Endothelial cell (in vitro differentiated cells): ENCODE measurements around the gene SORT1. TPM values are rescaled to one million over a fixed set of nuclear protein-coding genes. Genes with fewer than 3 reads are reported as not detected.

Experiments used
- DNase-seq: peaks from one replicate; pipeline ENCODE4 v3.0.0; 2021; ENCODE audit warnings: low spot score
- H3K27ac Mint-ChIP-seq: one replicate; pipeline ENCODE4 v1.8.0; 2021; ENCODE audit warnings: mixed read lengths, inconsistent platforms; ENCODE audit not compliant: unreplicated experiment
- H3K27me3 Mint-ChIP-seq: one replicate; pipeline ENCODE4 v1.8.0; 2021; ENCODE audit warnings: mild to moderate bottlenecking, moderate library complexity, mixed read lengths, inconsistent platforms; ENCODE audit not compliant: unreplicated experiment
- H3K36me3 Mint-ChIP-seq: one replicate; pipeline ENCODE4 v1.8.0; 2021; ENCODE audit warnings: mild to moderate bottlenecking, low read depth, mixed read lengths, inconsistent platforms; ENCODE audit not compliant: unreplicated experiment
- H3K4me1 Mint-ChIP-seq: one replicate; pipeline ENCODE4 v1.8.0; 2021; ENCODE audit warnings: mild to moderate bottlenecking, mixed read lengths, inconsistent platforms; ENCODE audit not compliant: unreplicated experiment
- H3K4me3 Mint-ChIP-seq: one replicate; pipeline ENCODE4 v1.8.0; 2021; ENCODE audit warnings: mild to moderate bottlenecking, mixed read lengths, inconsistent platforms; ENCODE audit not compliant: unreplicated experiment
- H3K9me3 Mint-ChIP-seq: one replicate; pipeline ENCODE4 v1.8.0; 2021; ENCODE audit warnings: mixed read lengths, inconsistent platforms; ENCODE audit not compliant: unreplicated experiment
- total RNA-seq: library from RNA; stranded (reverse); fragmentation: NEBNext Ultra II Directional; extraction: Animal tissue kit (Norgen Biotek cat#: 25700); gene quantifications from one replicate; pipeline ENCODE4 v1.2.1, GENCODE V29; 2021; ENCODE audit not compliant: unreplicated experiment
- TF ChIP-seq, protein P1 (sequence below): fragments of 200-600 bp; sonication (generic); IDR thresholded peaks from one replicate; pipeline ENCODE4 v1.5.0; 2021; ENCODE audit warnings: antibody characterized with exemption; ENCODE audit not compliant: unreplicated experiment

SORT1 gene
- total RNA-seq, 1 donor from 2014 or later = 49.0 TPM

DNA sequence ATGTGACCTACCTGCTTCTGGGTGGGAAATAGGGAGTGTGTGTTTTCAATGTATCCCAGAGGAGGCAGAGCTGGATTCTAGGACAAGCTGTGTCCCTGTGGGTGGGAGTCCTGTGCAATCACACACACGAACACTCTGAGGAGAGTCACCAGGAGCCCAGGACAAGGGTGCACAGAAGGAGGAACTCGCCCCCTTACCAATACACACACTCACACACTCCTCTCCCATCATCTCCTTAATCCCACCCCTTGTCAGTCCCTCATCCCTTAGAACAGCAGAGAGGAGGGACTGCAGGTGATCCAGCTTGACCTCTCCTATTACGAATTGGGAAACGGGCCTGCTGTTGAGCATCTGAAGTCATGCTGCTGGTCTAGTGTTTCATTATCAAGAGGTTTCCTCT lies 82.4 kb downstream of the SORT1 start:
- Mint-ChIP-seq H3K4me3 (no peak overlapping the region), H3K27ac (no peak overlapping the region), H3K4me1 (peaks cover 6% of the 10 kb centered on the region), H3K36me3 (peaks cover 37% of the 10 kb centered on the region), H3K27me3 (peaks cover 2% of the 10 kb centered on the region), H3K9me3 (no peaks in the 10 kb centered on the region)
- TF ChIP-seq, protein P1, sequence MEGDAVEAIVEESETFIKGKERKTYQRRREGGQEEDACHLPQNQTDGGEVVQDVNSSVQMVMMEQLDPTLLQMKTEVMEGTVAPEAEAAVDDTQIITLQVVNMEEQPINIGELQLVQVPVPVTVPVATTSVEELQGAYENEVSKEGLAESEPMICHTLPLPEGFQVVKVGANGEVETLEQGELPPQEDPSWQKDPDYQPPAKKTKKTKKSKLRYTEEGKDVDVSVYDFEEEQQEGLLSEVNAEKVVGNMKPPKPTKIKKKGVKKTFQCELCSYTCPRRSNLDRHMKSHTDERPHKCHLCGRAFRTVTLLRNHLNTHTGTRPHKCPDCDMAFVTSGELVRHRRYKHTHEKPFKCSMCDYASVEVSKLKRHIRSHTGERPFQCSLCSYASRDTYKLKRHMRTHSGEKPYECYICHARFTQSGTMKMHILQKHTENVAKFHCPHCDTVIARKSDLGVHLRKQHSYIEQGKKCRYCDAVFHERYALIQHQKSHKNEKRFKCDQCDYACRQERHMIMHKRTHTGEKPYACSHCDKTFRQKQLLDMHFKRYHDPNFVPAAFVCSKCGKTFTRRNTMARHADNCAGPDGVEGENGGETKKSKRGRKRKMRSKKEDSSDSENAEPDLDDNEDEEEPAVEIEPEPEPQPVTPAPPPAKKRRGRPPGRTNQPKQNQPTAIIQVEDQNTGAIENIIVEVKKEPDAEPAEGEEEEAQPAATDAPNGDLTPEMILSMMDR = no peak
- no peak for DNase-seq

DNA sequence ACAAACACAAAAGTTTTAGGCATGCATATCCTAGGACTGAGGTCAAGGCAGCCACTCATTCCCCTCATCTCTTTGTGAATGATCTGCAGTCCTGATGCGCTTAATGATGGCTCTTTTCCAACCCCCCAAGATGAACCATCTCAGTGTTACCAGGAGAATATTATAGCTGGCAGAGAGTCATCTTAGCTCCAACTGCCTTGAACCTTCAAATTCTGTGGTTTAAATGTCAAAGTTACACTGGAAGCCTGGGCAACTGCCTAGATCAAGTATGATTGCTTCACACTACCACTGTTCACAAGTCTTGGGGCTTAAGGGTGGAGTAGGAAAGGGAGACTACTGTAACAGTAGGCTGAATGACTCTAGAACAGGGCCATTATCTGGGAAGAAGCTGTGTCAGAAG lies 82.9 kb downstream of the SORT1 start:
- peaks cover 34% of the 10 kb centered on the region for H3K36me3 Mint-ChIP-seq
- H3K27ac Mint-ChIP-seq = no peak overlapping the region
- TF ChIP-seq, protein P1 = no peak
- peaks cover 2% of the 10 kb centered on the region for H3K27me3 Mint-ChIP-seq
- H3K4me3 Mint-ChIP-seq = no peak overlapping the region
- no peaks in the 10 kb centered on the region for H3K9me3 Mint-ChIP-seq
- DNase-seq = no peak
- peaks cover 6% of the 10 kb centered on the region for H3K4me1 Mint-ChIP-seq

- H3K27ac Mint-ChIP-seq = no peak overlapping the region
- H3K4me1 Mint-ChIP-seq = no peaks in the 10 kb centered on the region
- DNase-seq = no peak
- no peaks in the 10 kb centered on the region for H3K9me3 Mint-ChIP-seq
- H3K36me3 Mint-ChIP-seq = peaks cover 24% of the 10 kb centered on the region
- TF ChIP-seq, protein P1 = no peak
- peaks cover 4% of the 10 kb centered on the region for H3K27me3 Mint-ChIP-seq
- H3K4me3 Mint-ChIP-seq = no peak overlapping the region
Measured at GRCh38 chr1:109312978-109313775, 84.5 kb downstream of the SORT1 start.

DNA sequence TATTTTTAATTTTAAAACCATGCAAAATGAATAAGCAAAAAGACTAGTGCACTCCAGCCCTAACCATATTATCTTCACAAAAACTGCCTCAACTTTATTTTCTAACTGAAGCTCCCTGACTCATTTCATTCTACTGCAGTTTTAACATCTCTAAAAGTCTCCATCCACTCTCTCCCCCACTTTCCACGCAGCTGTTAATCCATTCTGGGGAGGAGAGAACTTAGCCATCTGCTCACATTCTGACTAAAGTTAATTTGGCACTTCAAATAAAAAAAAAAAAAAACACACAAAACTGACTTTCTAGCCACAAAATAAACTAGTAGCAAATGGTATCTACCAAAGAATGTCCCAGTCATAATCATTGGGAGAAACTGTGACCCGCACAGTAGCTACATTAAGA lies 85.5 kb downstream of the SORT1 start:
- Mint-ChIP-seq H3K27ac (no peak overlapping the region), H3K4me1 (no peaks in the 10 kb centered on the region), H3K9me3 (no peaks in the 10 kb centered on the region), H3K36me3 (peaks cover 24% of the 10 kb centered on the region), H3K27me3 (peaks cover 4% of the 10 kb centered on the region), H3K4me3 (no peak overlapping the region)
- TF ChIP-seq, protein P1 = no peak
- no peak for DNase-seq

DNA sequence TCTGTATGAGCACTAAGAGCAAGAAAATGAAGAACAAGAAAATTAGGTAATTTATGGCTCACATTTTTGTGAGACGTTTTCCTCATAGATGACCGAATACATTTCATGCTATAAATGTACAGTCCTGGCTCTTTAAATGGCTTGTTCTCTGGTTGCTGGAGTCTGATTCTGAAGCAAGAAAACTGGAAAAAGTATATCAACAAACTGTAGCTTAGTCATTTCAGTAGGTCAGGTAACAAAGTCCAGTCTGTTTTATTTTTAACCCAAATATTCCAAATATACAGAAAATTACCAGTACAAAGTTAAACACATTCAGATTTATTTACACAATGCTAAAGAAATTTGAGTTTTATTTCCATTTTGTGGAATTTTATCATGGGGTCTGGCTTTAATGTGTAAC lies 88.4 kb downstream of the SORT1 start:
- Mint-ChIP-seq H3K9me3 (no peaks in the 10 kb centered on the region), H3K4me3 (no peak overlapping the region), H3K27ac (no peak overlapping the region), H3K36me3 (peaks cover 9% of the 10 kb centered on the region), H3K27me3 (peaks cover 4% of the 10 kb centered on the region), H3K4me1 (peaks cover 3% of the 10 kb centered on the region)
- TF ChIP-seq, protein P1 = no peak
- DNase-seq = no peak
